Ovary (tissue), 9 donors: Measurements from ENCODE around the gene TSSK2. TPM values are rescaled to one million over a fixed set of nuclear protein-coding genes. Genes with fewer than 3 reads are reported as not detected.

Source experiments
- DNase-seq, 5 donors: peaks; one replicate each; pipeline ENCODE4 v3.0.0-alpha.2; 2019 to 2020
- H3K27ac ChIP-seq, 2 donors: fragments of 200-600 bp; one replicate each; pipeline versions ENCODE4 v1.5.1 to v1.8.0; 2019 to 2022
- H3K27me3 ChIP-seq: fragments of 200-600 bp; one replicate; pipeline ENCODE4 v1.8.0; 2022
- H3K36me3 ChIP-seq: fragments of 200-600 bp; sonication (generic); one replicate; pipeline ENCODE4 v1.5.1; 2019
- H3K4me1 ChIP-seq: one replicate; pipeline ENCODE4 v1.8.1; 2013; ENCODE audit warnings: mild to moderate bottlenecking, moderate library complexity; ENCODE audit not compliant: insufficient read depth
- H3K4me3 ChIP-seq: fragments of 200-600 bp; sonication (generic); one replicate; pipeline ENCODE4 v1.5.1; 2017
- H3K9me3 ChIP-seq, 2 donors: fragments of 200-600 bp in 1 of 2; sonication (generic) in 1 of 2; one replicate each; pipeline versions ENCODE4 v1.5.1 to v1.8.1; 2013 to 2019; ENCODE audit warnings: mild to moderate bottlenecking in 1 of 2, moderate library complexity in 1 of 2
- CTCF ChIP-seq, 3 donors: fragments of 450-650 bp in 2 of 3; fragments of 200-600 bp in 1 of 3; IDR thresholded peaks; one replicate each; pipeline versions ENCODE4 v1.5.1 to v1.8.0; 2016 to 2022; ENCODE audit warnings: antibody characterized with exemption in 3 of 3, mild to moderate bottlenecking in 1 of 3
- EP300 ChIP-seq: sonication (generic); formaldehyde crosslinking; IDR thresholded peaks from one replicate; pipeline ENCODE4 v1.6.1; 2017; ENCODE audit warnings: antibody characterized with exemption
- POLR2A ChIP-seq: fragments of 450-650 bp; IDR thresholded peaks from one replicate; pipeline ENCODE4 v1.6.1; 2017; ENCODE audit warnings: antibody characterized with exemption, mild to moderate bottlenecking, moderate library complexity
- WGBS, 3 donors: extraction: QIAGEN DNeasy Blood & Tissue Kit in 1 of 3; methylation state at CpG; one replicate each; pipeline versions ENCODE4 v1.1.5 to v1.1.7; 2013 to 2017; 5-methylcytosine and 5-hydroxymethylcytosine counted together
- intact Hi-C, 4 donors: fragments of 100-400 bp; cut with DNase I; formaldehyde crosslinking; loops; one replicate each; pipeline versions ENCODE4 v1.11.0 to v1.15.1; 2022 to 2023
- polyA plus RNA-seq, 2 donors: library from polyadenylated mRNA; stranded (reverse); fragments of 200-250 nt in 1 of 2; fragments of 350-450 nt in 1 of 2; fragmentation: Illumina TruSeq in 1 of 2; extraction: RNeasy Lipid Tissue Mini Kit (QIAGEN cat#74804) in 1 of 2; gene quantifications; one replicate each; pipeline ENCODE4 v1.2.3, GENCODE V29; 2013 to 2014
- total RNA-seq, 7 donors: library from RNA; depleted of rRNA in 2 of 7; stranded (reverse); fragments of >200 nt in 2 of 7; fragmentation: NEBNext Ultra II Directional in 3 of 7; extraction: Animal tissue kit (Norgen Biotek cat#: 25700) in 3 of 7; gene quantifications; one replicate each; pipeline versions ENCODE4 v1.1.0 to v1.2.4, GENCODE V29; 2016 to 2023
- donor health status: DM: no; HTN: no; CAD: no; lungs with moderate emphysema.
- donor health status: DM: no; HTN: no; CAD: no.
- donor health status: Bipolar disorder and iron deficiency.
- donor health status: DM: yes; HTN: yes; CAD: no.
- donor health status: DM: no; HTN: no; CAD: no.
- donor health status: DM: yes; HTN: yes; CAD: no.

TSSK2 gene
- total and polyA plus RNA-seq, 9 donors, result 0.05 TPM; not detected in 8

- Histone ChIP-seq H3K27me3 (no peaks in the 10 kb centered on the region), H3K4me3 (no peak overlapping the region), H3K9me3 (no peaks in the 10 kb centered on the region), H3K36me3 (no peaks in the 10 kb centered on the region), H3K27ac (no peak overlapping the region), H3K4me1 (peaks cover 20% of the 10 kb centered on the region)
- WGBS, 3 donors, result 91 to 92% (median 91%) methylated on average over 3 of the region's 3 CpGs
- TF ChIP-seq CTCF (IDR thresholded peaks at IDR 0.05), result no peak
- intact Hi-C loops, result loop anchor here in 1 of 4 donors (10.0 kb wide), 1 partner anchor 57 kb away; no protein-coding TSS in a partner anchor
- no peak for DNase-seq
These were observed 19.5 kb upstream of the TSSK2 start for GRCh38 chr22:19111584-19111983.

DNA sequence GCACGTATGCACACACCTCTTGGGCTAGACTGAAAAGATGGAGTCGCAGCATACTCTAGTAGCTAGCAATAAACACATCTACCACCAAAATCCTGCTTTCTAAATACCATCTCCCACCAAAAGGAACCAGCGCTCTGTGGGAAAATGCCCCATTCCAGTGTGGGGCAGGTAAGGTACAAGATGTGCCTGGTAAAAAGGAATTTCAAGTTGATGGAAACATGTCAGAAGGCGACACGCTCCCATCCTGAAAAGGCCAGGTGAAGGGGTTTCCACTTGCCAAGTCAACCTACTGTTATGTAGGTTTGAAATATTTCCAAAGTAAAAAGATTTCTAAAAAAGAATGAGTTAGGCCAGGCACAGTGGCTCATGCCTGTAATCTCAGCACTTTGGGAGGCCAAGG, 17.7 kb upstream of the TSSK2 start:
- TF ChIP-seq EP300, result no peak
- no peak for TF ChIP-seq CTCF (IDR thresholded peaks at IDR 0.05)
- no peak for TF ChIP-seq POLR2A
- Histone ChIP-seq H3K36me3 (no peaks in the 10 kb centered on the region), H3K27me3 (no peaks in the 10 kb centered on the region), H3K9me3 (no peaks in the 10 kb centered on the region), H3K4me1 (peaks cover 25% of the 10 kb centered on the region), H3K27ac (no peak overlapping the region), H3K4me3 (no peak overlapping the region)
- WGBS, 3 donors, result 96 to 99% (median 97%) methylated on average over 5 of the region's 5 CpGs
- intact Hi-C loops, result loop anchor here in 1 of 4 donors (10.0 kb wide), 1 partner anchor 59 kb away; no protein-coding TSS in a partner anchor
- DNase-seq, result no peak

DNA sequence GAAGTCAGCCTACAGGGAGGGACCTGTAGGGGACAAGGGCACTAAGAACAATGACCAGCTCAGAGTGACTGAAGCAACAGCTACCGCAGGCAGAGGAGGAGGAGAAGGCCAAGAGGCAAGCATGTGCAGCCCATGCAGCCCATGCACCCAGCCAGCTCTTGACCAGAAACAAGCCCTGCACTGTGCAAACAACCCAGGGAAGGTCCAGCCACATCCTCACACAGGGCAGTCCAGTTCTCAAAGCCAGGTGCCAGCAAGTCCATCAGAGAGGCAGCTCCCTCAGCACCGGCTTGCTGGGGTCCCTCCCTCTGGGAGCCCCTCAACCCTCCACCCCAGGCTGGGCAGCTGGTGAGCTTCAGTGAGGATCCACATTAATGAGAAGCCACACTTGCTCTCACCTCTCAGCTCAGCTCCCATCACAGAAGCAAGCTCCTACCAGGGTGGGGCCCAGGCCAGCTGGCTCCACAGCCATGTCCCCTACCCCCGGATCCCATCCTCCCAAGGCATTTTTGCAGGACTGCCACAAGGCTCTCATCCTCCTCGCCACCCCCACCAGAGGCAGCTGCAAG, 16.0 kb upstream of the TSSK2 start:
- intact Hi-C loops, result loop anchor here in 1 of 4 donors (10.0 kb wide), 1 partner anchor 60 kb away; no protein-coding TSS in a partner anchor
- 82 to 91% (median 89%) methylated on average over 4 of the region's 4 CpGs for WGBS, 3 donors
- Histone ChIP-seq H3K9me3 (no peaks in the 10 kb centered on the region), H3K27ac (no peak overlapping the region), H3K4me3 (no peak overlapping the region), H3K4me1 (peaks cover 23% of the 10 kb centered on the region), H3K36me3 (no peaks in the 10 kb centered on the region), H3K27me3 (no peaks in the 10 kb centered on the region)
- TF ChIP-seq EP300 (no peak), POLR2A (no peak), CTCF (IDR thresholded peaks at IDR 0.05) (no peak)
- no peak for DNase-seq

DNA sequence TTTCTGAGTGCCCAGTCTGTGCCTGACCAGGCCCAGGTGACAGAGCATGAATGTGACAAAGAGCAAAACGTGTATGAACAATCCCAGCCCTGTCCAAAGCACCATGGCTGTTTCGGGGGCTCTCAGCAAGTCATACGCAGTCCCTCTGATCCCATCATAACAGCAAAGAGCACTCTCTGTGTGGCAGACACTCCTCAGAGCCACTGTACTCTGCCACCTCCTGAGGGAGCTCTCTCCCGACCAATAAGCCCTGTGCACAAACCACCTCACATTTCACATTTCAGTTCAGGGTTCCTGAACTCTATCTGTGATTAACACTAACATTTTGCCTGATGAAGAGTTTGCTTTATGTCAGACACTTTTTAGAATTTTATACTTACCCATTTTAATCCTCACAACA, 15.5 kb upstream of the TSSK2 start:
- intact Hi-C loops, result loop anchor here in 1 of 4 donors (10.0 kb wide), 1 partner anchor 61 kb away; no protein-coding TSS in a partner anchor
- no peaks in the 10 kb centered on the region for H3K27me3 ChIP-seq
- 74 to 80% (median 79%) methylated on average over 4 of the region's 4 CpGs for WGBS, 3 donors
- no peak overlapping the region for H3K27ac ChIP-seq
- H3K36me3 ChIP-seq, result no peaks in the 10 kb centered on the region
- peaks cover 26% of the 10 kb centered on the region for H3K4me1 ChIP-seq
- no peak for DNase-seq
- no peaks in the 10 kb centered on the region for H3K9me3 ChIP-seq
- no peak for TF ChIP-seq EP300
- no peak for TF ChIP-seq POLR2A
- no peak for TF ChIP-seq CTCF (IDR thresholded peaks at IDR 0.05)
- H3K4me3 ChIP-seq, result no peak overlapping the region
